Activated gamma-delta T cell treated with anti-CD3 and anti-CD28 coated beads, Interleukin-2, amount 50 U/mL, for 16 hours (primary cell): ENCODE data around the gene STAT2.
"Not testable (repeated sequence)": the region's sequence is repeated elsewhere in the genome, so short reads cannot be mapped to it uniquely, and the experiment has no call there.

Experiments used
- DNase-seq: peaks from one replicate; pipeline ENCODE4 v3.0.0-alpha.2; 2020; ENCODE audit warnings: low read depth

The STAT2 gene

GRCh38 chr12:56330936-56331490, 28.9 kb downstream of the STAT2 start:
- no peak for DNase-seq

DNA sequence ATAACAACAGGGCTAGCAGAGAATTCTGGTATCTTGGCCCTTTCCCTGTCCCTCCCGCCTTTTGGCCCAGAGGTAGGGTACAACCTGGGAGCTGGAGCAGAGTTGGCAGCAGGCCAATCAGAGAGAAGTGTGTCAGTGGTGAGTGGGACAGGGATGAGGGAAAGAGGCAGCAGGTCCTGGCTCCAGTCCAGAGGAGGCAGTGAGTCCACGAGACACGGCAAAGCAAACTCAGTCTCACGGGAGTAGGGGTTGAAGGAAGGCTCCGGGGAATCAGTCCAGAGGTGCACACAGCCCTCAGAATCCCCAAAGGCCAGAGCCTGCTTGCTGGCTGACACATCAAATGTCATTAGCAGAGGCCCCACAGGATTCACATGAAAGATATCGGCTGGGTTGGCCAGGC, 33.4 kb downstream of the STAT2 start:
- no peak for DNase-seq

GRCh38 chr12:56326126-56326525, 33.8 kb downstream of the STAT2 start:
- no peak for DNase-seq

DNA sequence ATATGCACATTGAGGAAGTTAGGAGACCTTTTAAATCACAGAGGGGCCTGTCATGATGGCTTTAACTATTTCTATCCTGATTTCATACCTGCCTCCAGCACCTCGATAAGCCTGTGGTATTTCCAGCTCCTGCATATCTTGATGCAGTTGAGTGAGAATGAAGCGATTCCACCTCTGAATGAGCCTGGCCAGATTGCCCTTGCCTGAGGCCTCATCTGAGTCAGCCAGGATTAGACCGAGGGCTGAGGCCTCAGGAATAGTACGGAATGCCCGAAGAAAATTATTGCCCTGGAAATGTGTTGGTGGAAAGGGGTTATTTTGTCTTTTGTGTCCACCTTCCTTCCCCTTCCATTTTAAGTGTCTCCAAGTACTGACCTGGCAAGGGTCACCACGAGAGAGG, 35.7 kb downstream of the STAT2 start:
- DNase-seq: no peak

DNA sequence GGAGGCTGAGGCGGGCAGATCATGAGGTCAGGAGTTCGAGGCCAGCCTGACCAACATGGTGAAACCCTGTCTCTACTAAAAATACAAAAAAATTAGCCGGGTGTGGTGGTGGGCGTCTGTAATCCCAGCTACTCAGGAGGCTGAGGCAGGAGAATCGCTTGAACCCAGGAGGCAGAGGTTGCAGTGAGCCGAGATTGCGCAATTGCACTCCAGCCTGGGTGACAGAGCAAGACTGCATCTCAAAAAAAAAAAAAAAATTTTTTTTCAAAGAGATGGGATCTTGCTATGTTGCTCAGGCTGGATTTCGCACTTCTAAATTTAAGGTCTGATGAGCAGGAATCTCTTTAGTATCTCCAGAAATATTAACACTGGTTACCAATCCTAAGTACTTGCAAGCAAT, 38.3 kb downstream of the STAT2 start:
- DNase-seq: not testable (repeated sequence)

DNA sequence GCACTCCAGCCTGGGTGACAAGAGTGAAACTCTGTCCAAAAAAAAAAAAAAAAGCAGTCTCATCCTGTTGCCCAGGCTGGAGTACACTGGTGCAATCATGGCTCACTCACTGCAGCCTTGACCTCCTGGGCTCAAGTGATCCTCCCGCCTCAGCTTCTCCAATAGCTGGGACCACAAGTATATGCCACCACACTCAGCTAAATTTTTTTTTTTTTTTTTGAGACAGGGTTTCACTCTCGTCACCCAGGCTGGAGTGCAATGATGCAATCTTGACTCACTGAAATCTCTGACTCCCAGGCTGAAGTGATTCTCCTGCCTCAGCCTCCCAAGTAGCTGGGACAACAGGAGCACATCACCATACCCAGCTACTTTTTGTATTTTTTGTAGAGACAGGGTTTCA, 38.9 kb downstream of the STAT2 start:
- no peak for DNase-seq

- DNase-seq: no peak
Observed at GRCh38 chr12:56317675-56318074, 42.2 kb downstream of the STAT2 start.

DNA sequence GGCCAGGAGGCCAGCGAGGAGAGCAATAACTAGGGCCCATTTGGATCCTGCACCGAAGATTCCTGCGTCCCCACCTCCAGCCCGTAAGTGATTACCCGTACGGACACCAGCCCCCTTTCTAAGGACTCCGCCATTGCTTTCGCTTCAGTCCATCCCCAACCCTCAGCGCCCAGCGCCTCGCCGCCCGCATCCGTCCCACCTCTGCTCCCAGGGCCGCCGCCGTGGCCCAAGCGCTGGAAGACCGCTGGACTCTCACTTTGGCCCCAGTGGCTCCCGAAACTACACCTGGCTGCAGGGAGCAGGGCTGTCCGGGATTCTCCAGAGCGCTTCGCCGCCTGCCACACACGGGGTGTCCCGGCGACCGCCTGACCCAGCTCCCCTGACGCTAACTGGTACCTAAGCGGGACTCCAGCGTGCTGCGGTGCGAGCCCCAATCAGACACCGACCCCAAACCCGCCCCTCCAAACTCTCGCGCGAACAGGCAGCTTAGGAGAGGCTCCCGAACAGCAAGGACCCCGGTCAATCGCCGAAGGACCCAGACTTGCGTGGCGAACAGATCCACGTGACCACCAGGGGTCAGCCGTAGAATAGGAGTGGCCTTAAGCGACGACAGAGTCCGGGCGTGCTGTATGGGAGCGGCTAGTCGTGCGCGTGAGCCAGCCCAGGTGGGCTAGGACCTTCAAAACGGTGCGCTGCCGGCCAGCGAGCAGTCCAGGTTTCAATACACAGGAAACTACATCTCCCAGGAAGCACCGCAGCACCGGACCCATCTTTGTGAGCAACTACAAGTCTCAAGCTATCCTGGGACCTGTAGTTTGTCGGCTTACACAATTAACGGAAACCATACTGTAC, 44.1 kb downstream of the STAT2 start, which contains the start of gene CNPY2:
TSS of gene CNPY2 (minus strand) at position 367 of the 852 bp plus-strand sequence. CDS start 771 bp downstream, outside the sequence.
- DNase-seq: peak; percentile 93

DNA sequence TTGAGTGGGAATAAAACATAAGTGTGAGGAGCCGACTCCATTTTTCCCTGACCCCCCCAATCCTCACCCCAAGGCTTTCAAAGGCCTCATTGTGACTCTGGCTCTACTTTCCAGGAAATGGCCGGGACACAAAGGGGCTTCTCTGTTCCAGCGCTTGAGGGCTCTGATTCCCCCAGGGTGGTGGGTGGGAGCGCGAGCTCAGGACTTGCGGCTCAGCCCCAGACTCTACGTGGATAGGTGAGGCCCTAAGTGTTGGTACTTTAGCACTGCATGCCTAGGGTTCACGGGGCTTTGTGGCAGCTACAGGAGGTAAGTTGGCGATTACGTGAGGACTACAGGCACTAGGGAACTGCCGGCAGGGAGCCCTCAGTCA, 44.7 kb downstream of the STAT2 start:
- DNase-seq: no peak

DNA sequence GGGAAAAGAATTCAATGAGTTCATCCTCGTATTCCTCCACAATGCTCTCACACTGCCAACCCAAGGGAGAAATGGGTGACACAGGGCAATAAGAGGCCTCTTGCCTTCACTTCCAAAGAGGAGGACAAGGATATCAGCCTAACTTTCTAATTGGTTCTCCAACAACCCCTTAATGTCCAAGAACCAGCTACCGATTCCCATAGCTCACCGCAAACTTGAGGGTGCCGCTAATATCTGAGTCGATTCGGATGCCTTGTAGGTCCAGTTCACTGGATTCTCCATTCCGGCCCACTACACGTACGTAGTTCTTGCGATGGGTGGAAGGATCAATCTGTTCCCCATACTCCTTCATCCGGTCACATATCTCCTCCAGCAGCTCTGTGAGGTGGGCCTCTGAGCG, 48.9 kb downstream of the STAT2 start:
- no peak for DNase-seq

GRCh38 chr12:56308714-56309113, 51.2 kb downstream of the STAT2 start:
- DNase-seq: no peak

DNA sequence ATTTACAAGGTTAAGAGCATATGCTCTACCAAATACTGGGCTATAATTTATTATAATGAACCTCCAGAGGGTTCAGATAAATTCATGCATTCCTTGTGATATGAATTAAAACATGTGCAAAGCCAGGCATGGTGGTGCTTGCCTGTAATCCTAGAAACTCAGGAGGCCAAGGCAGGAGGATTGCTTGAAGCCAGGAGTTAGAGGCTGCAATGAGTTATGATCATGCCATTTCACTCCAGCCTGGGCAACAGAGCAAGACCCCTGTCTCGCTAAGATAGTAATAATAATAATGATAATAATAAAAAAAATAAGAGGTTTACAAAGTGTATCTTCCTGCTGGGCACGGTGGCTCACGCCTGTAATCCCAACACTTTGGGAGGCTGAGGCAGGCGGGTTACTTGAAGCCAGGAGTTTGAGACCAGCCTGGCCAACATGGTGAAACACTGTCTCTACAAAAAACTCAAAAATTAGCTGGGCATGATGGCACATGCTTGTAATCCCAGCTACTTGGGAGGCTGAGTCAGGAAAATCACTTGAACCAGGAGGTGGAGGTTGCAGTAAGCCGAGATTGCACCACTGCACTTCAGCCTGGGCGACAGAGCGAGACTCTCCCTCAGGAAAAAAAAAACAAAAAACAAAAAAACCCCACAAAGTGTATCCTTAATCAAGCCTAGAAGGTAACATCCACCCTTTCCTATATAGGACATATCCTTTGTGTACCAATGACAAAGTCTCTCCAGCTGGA, 52.5 kb downstream of the STAT2 start:
- no peak for DNase-seq

- DNase-seq: no peak
Observed at GRCh38 chr12:56304872-56305590, 54.9 kb downstream of the STAT2 start.

GRCh38 chr12:56304276-56304675, 55.6 kb downstream of the STAT2 start:
- DNase-seq: no peak

DNA sequence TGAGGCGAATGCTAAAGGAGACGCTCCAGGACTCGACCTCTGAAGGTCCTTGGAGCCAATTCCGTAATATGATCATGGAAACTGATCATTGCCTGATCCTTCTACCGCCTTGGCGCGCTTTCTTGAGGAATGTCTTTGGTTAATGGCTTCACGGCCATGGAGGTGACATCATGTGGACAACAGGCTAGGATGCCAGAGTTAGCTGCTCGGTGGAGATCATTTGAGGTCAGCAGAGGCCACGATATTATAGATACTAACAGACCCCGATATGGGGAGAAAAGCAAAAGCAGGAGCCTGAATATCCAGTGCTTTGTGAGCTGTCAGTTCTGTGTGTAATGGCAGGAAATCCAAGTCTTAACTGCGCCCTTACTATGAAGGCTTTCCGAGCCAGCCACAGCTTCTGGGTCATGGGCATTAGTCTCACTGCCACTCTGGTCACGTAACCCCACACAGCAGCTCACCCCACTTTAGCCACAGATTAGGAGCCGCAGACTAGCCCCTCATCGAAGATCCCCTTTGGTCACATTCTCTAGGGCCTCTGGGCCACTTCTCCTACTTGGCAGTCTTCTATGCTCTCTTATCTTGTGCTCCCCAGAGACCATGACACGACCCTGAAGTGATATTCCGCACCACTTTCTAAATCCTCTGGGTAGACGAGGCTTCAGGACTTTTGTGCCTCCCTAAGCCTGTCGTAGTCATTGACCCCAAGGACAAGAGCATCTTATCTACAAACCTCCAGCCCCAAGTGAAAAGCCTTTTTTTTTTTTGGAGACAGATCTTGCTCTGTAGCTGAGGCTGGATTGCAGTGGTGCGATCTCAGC, 59.1 kb downstream of the STAT2 start:
- DNase-seq: no peak

- DNase-seq: peak; percentile 98
Observed at GRCh38 chr12:56299853-56300643, 59.9 kb downstream of the STAT2 start, which contains the start of gene CS. CS (minus strand) TSS chr12:56300330; CDS start chr12:56300201, 129 bp downstream.

- no peak for DNase-seq
Observed at GRCh38 chr12:56299308-56299852, 60.5 kb downstream of the STAT2 start.

DNA sequence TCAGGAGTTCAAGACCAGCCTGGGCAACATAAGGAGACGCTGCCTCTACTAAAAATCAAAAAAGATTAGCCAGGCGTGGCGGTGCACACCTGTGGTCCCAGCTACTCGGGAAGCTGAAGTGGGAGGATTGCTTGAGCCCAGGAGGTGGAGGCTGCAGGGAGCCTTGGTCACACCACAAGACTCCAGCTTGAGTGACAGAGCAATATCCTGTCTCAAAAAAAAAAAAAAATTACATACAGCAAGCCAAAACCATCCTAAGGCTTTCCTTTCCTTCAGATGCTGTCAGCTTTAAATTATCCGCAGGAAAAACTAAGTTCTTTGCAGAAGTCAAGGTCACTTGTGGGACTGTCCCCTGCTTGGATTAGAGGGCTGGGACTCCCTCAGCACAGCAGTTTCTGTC, 61.1 kb downstream of the STAT2 start:
- DNase-seq: no peak

GRCh38 chr12:56297400-56297799, 62.5 kb downstream of the STAT2 start:
- no peak for DNase-seq

DNA sequence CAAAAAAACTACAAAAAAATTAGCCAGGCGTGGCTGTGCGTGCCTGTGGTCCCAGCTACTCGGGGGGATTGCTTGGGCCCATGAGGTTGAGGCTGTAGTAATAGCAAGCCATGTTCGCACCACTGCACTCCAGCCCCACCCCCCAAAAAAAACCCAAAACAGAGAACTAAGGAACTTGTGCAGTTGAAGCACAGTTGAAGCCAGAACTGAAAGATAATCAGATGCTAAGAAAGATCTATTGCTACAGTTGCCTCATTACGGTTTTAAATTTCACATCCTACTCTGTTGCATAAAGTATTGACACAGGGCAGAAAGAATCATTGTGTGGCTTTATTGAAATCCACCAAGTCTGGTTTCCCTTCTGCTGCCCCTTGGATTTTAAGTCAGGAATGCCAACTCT, 63.6 kb downstream of the STAT2 start:
- DNase-seq: no peak
